Cardiac fibroblast (primary cell): ENCODE data around the gene TMPRSS7.
A peak's percentile ranks its signal among the peaks of the same experiment; 100 is the strongest.

Experiments used
- DNase-seq, 2 donors: peaks; one replicate each; pipeline versions ENCODE4 v3.0.0 to v3.0.0-alpha.2; 2010; ENCODE audit warnings: low read depth in 2 of 2
- H3K4me3 ChIP-seq, 2 donors: replicated peaks in 1 of 2; 1 replicate in 1 of 2; 2 replicates in 1 of 2; pipeline ENCODE4 v1.5.1; 2011; ENCODE audit warnings: low read depth in 2 of 2, low read length in 2 of 2, mild to moderate bottlenecking in 2 of 2, moderate library complexity in 1 of 2
- TF ChIP-seq, protein P1 (sequence below): IDR thresholded peaks from one replicate; pipeline ENCODE4 v1.5.1; 2011; ENCODE audit warnings: low read depth, mild to moderate bottlenecking, low read length, inconsistent platforms

TMPRSS7 gene

DNA sequence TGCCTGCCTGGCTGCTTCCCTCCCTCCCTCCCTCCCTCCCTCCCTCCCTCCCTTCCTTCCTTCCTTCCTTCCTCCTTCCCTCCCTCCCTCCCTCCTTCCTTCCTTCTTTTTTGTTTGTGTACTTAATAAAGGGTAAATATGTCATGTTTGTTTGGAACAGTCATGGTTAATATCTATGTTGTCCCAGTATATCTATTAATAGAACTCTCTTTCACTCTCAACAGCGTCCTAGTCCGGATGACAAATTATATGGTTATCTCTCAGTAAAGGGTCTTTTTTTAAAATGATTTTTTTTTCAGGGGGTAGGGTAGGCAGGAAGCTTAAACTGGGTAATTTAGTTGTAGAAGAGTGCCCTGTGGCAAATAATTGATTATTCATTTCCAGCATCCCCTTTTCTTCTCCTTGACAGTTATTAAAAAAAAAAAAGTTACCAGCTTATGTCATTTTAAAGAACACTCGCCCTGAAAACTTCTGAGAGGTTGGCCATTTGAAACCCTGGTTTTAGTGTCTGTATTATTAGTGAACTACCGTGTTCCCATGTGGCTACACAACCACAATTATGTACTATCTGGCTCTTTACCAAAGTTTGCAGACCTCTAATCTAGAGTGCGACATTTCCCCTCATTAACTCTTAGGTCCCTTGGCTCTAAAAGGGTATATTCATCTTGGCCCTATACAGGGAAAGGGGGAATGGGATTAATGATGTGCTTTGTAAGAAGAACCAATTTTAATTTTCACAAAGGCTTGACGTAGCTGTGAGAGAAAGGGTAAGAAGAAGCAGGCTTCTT is 22.1 kb upstream of the TMPRSS7 start:
- H3K4me3 ChIP-seq, result no peak overlapping the region
- TF ChIP-seq, protein P1, sequence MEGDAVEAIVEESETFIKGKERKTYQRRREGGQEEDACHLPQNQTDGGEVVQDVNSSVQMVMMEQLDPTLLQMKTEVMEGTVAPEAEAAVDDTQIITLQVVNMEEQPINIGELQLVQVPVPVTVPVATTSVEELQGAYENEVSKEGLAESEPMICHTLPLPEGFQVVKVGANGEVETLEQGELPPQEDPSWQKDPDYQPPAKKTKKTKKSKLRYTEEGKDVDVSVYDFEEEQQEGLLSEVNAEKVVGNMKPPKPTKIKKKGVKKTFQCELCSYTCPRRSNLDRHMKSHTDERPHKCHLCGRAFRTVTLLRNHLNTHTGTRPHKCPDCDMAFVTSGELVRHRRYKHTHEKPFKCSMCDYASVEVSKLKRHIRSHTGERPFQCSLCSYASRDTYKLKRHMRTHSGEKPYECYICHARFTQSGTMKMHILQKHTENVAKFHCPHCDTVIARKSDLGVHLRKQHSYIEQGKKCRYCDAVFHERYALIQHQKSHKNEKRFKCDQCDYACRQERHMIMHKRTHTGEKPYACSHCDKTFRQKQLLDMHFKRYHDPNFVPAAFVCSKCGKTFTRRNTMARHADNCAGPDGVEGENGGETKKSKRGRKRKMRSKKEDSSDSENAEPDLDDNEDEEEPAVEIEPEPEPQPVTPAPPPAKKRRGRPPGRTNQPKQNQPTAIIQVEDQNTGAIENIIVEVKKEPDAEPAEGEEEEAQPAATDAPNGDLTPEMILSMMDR, result no peak
- peak in 1 of 2 donors; percentile 48 for DNase-seq

DNA sequence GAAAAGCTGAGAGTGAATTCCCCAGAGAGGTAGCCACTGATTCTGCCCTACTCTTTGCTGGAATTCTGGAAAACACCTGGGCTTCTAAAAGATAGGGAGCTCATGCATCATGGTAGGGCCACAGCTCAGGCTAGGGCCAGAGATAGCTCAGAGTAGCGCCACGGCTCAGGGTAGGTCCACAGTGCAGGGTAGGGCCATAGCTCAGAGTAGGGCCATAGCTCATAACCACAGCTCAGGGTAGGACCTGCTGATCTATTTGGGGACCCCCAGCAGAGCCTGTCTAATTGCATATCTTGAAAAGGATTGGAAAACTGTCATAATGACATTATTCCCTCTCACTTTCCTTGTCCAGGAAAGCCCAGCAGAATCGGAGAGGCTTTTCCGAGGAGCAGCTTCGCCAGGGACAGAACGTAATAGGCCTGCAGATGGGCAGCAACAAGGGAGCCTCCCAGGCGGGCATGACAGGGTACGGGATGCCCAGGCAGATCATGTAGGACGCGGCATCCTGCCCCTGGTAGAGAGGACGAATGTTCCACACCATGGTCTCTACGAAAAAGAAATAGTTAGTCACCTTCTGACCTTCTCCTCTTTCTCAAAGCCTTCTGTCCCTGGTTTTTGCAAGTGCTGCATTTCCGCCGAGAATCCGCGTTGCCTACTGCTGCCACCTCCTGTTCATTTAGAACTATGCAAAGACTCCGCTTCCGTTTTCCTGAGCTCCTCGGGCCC is 21.3 kb upstream of the TMPRSS7 start:
- peak; percentile 87 to 88 for DNase-seq
- no peak overlapping the region for H3K4me3 ChIP-seq
- TF ChIP-seq, protein P1, result peak; percentile 81

DNA sequence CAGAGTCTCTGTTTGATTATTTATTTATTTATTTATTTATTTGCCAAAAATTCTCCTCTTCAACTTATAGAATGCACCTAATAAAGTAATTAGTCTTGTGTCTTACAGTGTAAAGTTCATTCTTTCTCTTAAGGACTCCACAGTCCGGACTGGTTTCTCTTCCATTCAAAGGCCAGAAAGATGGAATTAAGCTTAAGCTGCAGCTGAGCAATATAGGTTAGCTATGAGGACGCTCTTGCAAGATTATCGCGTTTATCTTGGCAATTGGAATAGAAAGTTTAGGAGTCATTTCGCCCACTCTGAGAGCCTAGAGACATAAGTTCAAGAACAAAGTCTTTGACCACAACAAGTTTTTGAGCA is 20.8 kb upstream of the TMPRSS7 start:
- H3K4me3 ChIP-seq, result no peak overlapping the region
- DNase-seq, result no peak
- TF ChIP-seq, protein P1, result no peak

DNA sequence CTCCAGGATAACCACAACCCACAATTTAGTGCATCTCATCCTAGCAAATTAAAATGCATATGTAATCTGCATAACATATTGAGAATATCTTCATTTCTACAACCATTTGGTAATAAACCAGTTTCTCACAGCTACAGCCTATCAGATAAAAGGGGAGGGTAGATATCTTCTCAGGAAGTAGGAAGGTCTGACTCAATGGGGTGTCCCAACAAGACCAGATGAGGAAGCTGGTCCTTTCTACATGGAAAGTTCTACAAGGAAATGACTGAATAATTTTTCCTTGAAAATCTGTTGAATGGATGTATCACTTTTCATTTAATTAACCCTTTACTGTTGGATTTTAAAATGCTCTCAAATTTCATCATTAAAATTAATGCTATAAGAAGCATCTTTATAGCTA is 17.4 kb upstream of the TMPRSS7 start:
- TF ChIP-seq, protein P1, result no peak
- DNase-seq, result peak in 1 of 2 donors; percentile 46
- H3K4me3 ChIP-seq, result no peak overlapping the region

DNA sequence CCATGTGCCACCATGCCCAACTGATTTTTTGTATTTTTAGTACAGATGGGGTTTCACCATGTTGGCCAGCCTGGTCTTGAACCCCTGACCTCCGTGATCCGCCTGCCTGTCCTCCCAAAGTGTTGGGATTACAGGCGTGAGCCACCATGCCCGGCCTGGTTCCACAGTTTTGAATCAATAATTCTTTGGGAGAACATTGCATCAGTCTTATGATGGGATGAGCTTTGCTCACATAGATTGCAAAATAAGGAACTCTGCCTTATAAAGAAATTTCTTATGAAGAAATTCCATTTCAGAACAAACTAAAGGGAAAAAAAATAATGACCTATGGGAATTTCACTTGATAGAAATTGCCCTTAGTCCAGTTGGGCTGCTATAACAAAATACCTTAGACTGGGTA is 15.8 kb upstream of the TMPRSS7 start:
- H3K4me3 ChIP-seq, result no peak overlapping the region
- no peak for DNase-seq
- TF ChIP-seq, protein P1, result no peak

DNA sequence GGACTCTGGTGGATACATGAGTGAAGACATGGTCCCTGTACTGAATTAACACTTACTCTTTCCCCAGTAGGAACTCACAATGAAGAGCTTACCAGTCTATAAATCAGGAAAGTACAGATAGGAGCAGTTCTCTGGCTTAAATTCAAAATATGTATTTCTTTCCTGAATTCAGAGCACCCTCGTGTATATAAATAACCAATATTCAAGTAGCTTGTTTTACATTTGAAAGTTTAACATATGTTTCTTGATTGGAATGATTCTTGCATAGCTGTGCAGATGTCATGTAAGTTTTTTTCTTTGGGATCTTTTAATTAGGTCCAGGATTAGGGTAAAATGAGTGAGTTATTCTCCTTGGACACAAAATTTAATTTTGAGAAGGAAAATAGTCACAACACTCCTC is 14.8 kb upstream of the TMPRSS7 start:
- TF ChIP-seq, protein P1, result no peak
- no peak for DNase-seq
- H3K4me3 ChIP-seq, result no peak overlapping the region
